PC-3 (cell line): Measurements from ENCODE around the gene ZGRF1. TPM values are rescaled to one million over a fixed set of nuclear protein-coding genes. Genes with fewer than 3 reads are reported as not detected.

Experiments used
- ATAC-seq: fragments of 200-7000 bp; cut with Tn5 transposase; 2 replicates; pipeline ENCODE4 v1.9.1; 2020; ENCODE audit warnings: mild to moderate bottlenecking, moderate library complexity
- BruUV-seq: library from RNA; stranded (reverse); fragments of 400-500 nt; replicated peaks from 2 replicates; lab custom pipeline; 2021; lab: Mats Ljungman, UMichigan
- CTCF ChIA-PET: fragments of 300-600 bp; sonication (Branson Sonifier 250); formaldehyde crosslinking; loops from one replicate; lab custom pipeline; 2022; ENCODE audit warnings: antibody characterized with exemption; lab: Charles Lee
- POLR2A ChIA-PET: fragments of 300-600 bp; sonication (Branson Sonifier 250); formaldehyde crosslinking; loops from one replicate; lab custom pipeline; 2022; ENCODE audit warnings: antibody characterized with exemption; ENCODE audit not compliant: unreplicated experiment; lab: Charles Lee
- DNase-seq: peaks from one replicate; pipeline ENCODE4 v3.0.0-alpha.2; 2015
- H2AFZ ChIP-seq: fragments of 300-600 bp; sonication (generic); 2 replicates; pipeline ENCODE4 v1.6.0; 2016; ENCODE audit warnings: antibody characterized with exemption, low read length
- H3F3A ChIP-seq: fragments of 300-600 bp; sonication (generic); one replicate; pipeline ENCODE4 v1.6.0; 2017; ENCODE audit warnings: antibody characterized with exemption, low read length, control low read depth, mild to moderate bottlenecking; ENCODE audit not compliant: unreplicated experiment
- H3K27ac ChIP-seq: fragments of 300-600 bp; sonication (generic); 2 replicates; pipeline ENCODE4 v1.5.1; 2016; ENCODE audit warnings: mild to moderate bottlenecking, low read length
- H3K27me3 ChIP-seq: fragments of 300-600 bp; sonication (generic); 2 replicates; pipeline ENCODE4 v1.6.1; 2016; ENCODE audit warnings: low read length, mixed read lengths
- H3K36me3 ChIP-seq: fragments of 300-600 bp; sonication (generic); 2 replicates; pipeline ENCODE4 v1.6.1; 2016; ENCODE audit warnings: low read depth, mixed run types, low read length, mixed read lengths
- H3K4me1 ChIP-seq: fragments of 300-600 bp; sonication (generic); 2 replicates; pipeline ENCODE4 v1.5.1; 2016; ENCODE audit warnings: low read length; ENCODE audit not compliant: insufficient read depth
- H3K4me2 ChIP-seq: fragments of 300-600 bp; sonication (generic); 2 replicates; pipeline ENCODE4 v1.6.0; 2016; ENCODE audit warnings: low read length
- H3K4me3 ChIP-seq: fragments of 300-600 bp; sonication (generic); 2 replicates; pipeline ENCODE4 v1.5.1; 2016; ENCODE audit warnings: mild to moderate bottlenecking, low read length, mixed read lengths
- H3K79me2 ChIP-seq: fragments of 300-600 bp; sonication (generic); 2 replicates; pipeline ENCODE4 v1.6.1; 2017; ENCODE audit warnings: low read length, mixed read lengths
- H3K9ac ChIP-seq: fragments of 300-600 bp; sonication (generic); 2 replicates; pipeline ENCODE4 v1.6.0; 2016; ENCODE audit warnings: mild to moderate bottlenecking, low read length
- H3K9me2 ChIP-seq: fragments of 300-600 bp; sonication (generic); replicated peaks from 2 replicates; pipeline ENCODE4 v1.6.1; 2016; ENCODE audit warnings: mixed run types, low read length, mixed read lengths
- H3K9me3 ChIP-seq: fragments of 300-600 bp; sonication (generic); 2 replicates; pipeline ENCODE4 v1.6.1; 2016; ENCODE audit warnings: low read length, mixed read lengths
- H4K20me1 ChIP-seq: fragments of 300-600 bp; sonication (generic); 2 replicates; pipeline ENCODE4 v1.6.1; 2016; ENCODE audit warnings: low read length, mixed read lengths
- CTCF ChIP-seq: fragments of 300-600 bp; sonication (generic); conservative IDR thresholded peaks from 2 replicates; pipeline ENCODE4 v1.5.1; 2017; ENCODE audit warnings: antibody characterized with exemption, low read depth, mild to moderate bottlenecking, low read length
- EZH2 ChIP-seq: fragments of 300-600 bp; sonication (generic); IDR thresholded peaks from one replicate; pipeline ENCODE4 v1.6.1; 2017; ENCODE audit warnings: antibody characterized with exemption, mild to moderate bottlenecking, low read length; ENCODE audit not compliant: unreplicated experiment
- EZH2phosphoT487 ChIP-seq: fragments of 300-600 bp; sonication (generic); IDR thresholded peaks from 2 replicates; pipeline ENCODE4 v1.6.1; 2018; ENCODE audit warnings: mild to moderate bottlenecking, antibody characterized with exemption, low read length, borderline replicate concordance
- intact Hi-C: fragments of 100-400 bp; cut with micrococcal nuclease; formaldehyde crosslinking; loops from 2 replicates; pipeline ENCODE4 v1.9.0; 2023
- total RNA-seq: library from RNA; depleted of rRNA; stranded (reverse); fragments of >200 nt; gene quantifications from 2 replicates; pipeline ENCODE4 v1.2.3, GENCODE V29; 2014

ZGRF1 gene
- total RNA-seq, 1 experiment from 2014 or later = 7.3 TPM

GRCh38 chr4:112562254-112562879 is 74.3 kb downstream of the ZGRF1 start:
- ChIA-PET POLR2A (no interaction called here), CTCF (no interaction called here)
- Histone ChIP-seq H3K36me3 (no peaks in the 10 kb centered on the region), H3K27me3 (no peaks in the 10 kb centered on the region), H3F3A (no peaks in the 10 kb centered on the region), H3K9me2 (no peaks in the 10 kb centered on the region), H3K4me2 (no peak overlapping the region), H3K4me1 (peaks cover 6% of the 10 kb centered on the region; the same call in 1 of the 2 replicates), H3K79me2 (no peaks in the 10 kb centered on the region), H3K4me3 (no peak overlapping the region), H3K9ac (no peak overlapping the region), H3K27ac (no peak overlapping the region), H2AFZ (no peak overlapping the region), H4K20me1 (no peaks in the 10 kb centered on the region), H3K9me3 (no peaks in the 10 kb centered on the region)
- DNase-seq (peak; percentile 53), ATAC-seq (peak; percentile 98)
- intact Hi-C loops = no loop called here
- no TSS peak for BruUV-seq
- no peak for TF ChIP-seq EZH2
- TF ChIP-seq EZH2phosphoT487 = no peak
- TF ChIP-seq CTCF = no peak

GRCh38 chr4:112560084-112560483 is 76.6 kb downstream of the ZGRF1 start:
- BruUV-seq = no TSS peak
- ChIA-PET POLR2A (no interaction called here), CTCF (no interaction called here)
- DNase-seq (no peak), ATAC-seq (no peak)
- TF ChIP-seq CTCF (no peak), EZH2phosphoT487 (no peak), EZH2 (no peak)
- H3K9ac ChIP-seq = no peak overlapping the region
- no peaks in the 10 kb centered on the region for H3K79me2 ChIP-seq
- H2AFZ ChIP-seq = no peak overlapping the region
- intact Hi-C loops = no loop called here
- no peaks in the 10 kb centered on the region for H3K9me3 ChIP-seq
- H3F3A ChIP-seq = no peaks in the 10 kb centered on the region
- peaks cover 6% of the 10 kb centered on the region; the same call in 1 of the 2 replicates for H3K4me1 ChIP-seq
- no peak overlapping the region for H3K4me3 ChIP-seq
- no peak overlapping the region for H3K27ac ChIP-seq
- H4K20me1 ChIP-seq = no peaks in the 10 kb centered on the region
- H3K36me3 ChIP-seq = no peaks in the 10 kb centered on the region
- no peaks in the 10 kb centered on the region for H3K9me2 ChIP-seq
- H3K27me3 ChIP-seq = no peaks in the 10 kb centered on the region
- H3K4me2 ChIP-seq = no peak overlapping the region

DNA sequence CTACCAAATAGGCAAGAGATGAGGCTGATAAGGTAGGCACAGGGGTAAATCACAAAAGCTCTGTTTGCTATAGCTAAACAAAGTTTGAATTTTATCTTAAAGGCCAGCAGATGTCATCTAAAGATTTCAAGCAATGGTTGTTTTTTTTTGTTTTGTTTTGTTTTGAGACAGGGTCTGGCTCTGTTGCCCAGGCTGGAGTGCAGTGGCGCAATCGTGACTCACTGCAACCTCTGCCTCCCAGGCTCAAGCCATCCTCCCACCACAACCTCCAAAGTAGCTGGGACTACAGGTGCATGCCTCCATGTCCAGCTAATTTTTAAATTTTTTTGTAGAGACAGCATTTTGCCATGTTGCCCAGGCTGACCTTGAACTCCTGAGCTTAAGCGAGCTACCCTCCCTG is 77.7 kb downstream of the ZGRF1 start:
- no peak overlapping the region for H3K4me3 ChIP-seq
- H3K9me3 ChIP-seq = no peaks in the 10 kb centered on the region
- H3K36me3 ChIP-seq = no peaks in the 10 kb centered on the region
- no peak for DNase-seq
- H3F3A ChIP-seq = no peaks in the 10 kb centered on the region
- no peak for ATAC-seq
- no peaks in the 10 kb centered on the region for H3K27me3 ChIP-seq
- POLR2A ChIA-PET = no interaction called here
- TF ChIP-seq EZH2phosphoT487 (no peak), CTCF (no peak)
- intact Hi-C loops = no loop called here
- H3K27ac ChIP-seq = no peak overlapping the region
- no peaks in the 10 kb centered on the region for H3K79me2 ChIP-seq
- H3K4me2 ChIP-seq = no peak overlapping the region
- H3K9ac ChIP-seq = no peak overlapping the region
- H3K9me2 ChIP-seq = no peaks in the 10 kb centered on the region
- CTCF ChIA-PET = no interaction called here
- no TSS peak for BruUV-seq
- H4K20me1 ChIP-seq = no peaks in the 10 kb centered on the region
- H3K4me1 ChIP-seq = peaks cover 6% of the 10 kb centered on the region; the same call in 1 of the 2 replicates
- H2AFZ ChIP-seq = no peak overlapping the region
